Testis (tissue), 3 donors: ENCODE data around the gene POLR2F. TPM values are rescaled to one million over a fixed set of nuclear protein-coding genes. Genes with fewer than 3 reads are reported as not detected.
"Not testable (repeated sequence)": the region's sequence is repeated elsewhere in the genome, so short reads cannot be mapped to it uniquely, and the experiment has no call there.

ENCODE experiments used
- DNase-seq: peaks from one replicate; pipeline ENCODE4 v3.0.0-alpha.2; 2019
- H3K27ac ChIP-seq, 2 donors: fragments of 200-600 bp; sonication (generic); one replicate each; pipeline ENCODE4 v1.5.1; 2019
- H3K27me3 ChIP-seq: fragments of 200-600 bp; sonication (generic); one replicate; pipeline ENCODE4 v1.5.1; 2019
- H3K36me3 ChIP-seq: fragments of 200-600 bp; sonication (generic); one replicate; pipeline ENCODE4 v1.5.1; 2017; ENCODE audit warnings: low read depth; ENCODE audit errors: missing control alignments
- H3K4me1 ChIP-seq: fragments of 200-600 bp; sonication (generic); one replicate; pipeline ENCODE4 v1.5.1; 2019
- H3K4me3 ChIP-seq, 2 donors: fragments of 200-600 bp; sonication (generic); one replicate each; pipeline ENCODE4 v1.5.1; 2017 to 2019
- H3K9me3 ChIP-seq: fragments of 200-600 bp; sonication (generic); one replicate; pipeline ENCODE4 v1.5.1; 2017
- POLR2A ChIP-seq: fragments of 450-650 bp; IDR thresholded peaks from one replicate; pipeline ENCODE4 v1.6.1; 2017; ENCODE audit warnings: antibody characterized with exemption, mild to moderate bottlenecking, moderate library complexity
- WGBS, 2 donors: methylation state at CpG; one replicate each; pipeline ENCODE4 v1.1.5; 2018; 5-methylcytosine and 5-hydroxymethylcytosine counted together
- intact Hi-C: fragments of 100-400 bp; cut with DNase I; formaldehyde crosslinking; loops from one replicate; pipeline ENCODE4 v1.15.1; 2023; ENCODE audit warnings: low total_unique reads
- polyA plus RNA-seq: library from polyadenylated mRNA; stranded (reverse); fragments of 350-450 nt; fragmentation: Illumina TruSeq; extraction: RNeasy Lipid Tissue Mini Kit (QIAGEN cat#74804); gene quantifications from one replicate; pipeline ENCODE4 v1.2.3, GENCODE V29; 2014; ENCODE audit warnings: low read depth, low replicate concordance; ENCODE audit not compliant: insufficient read depth
- total RNA-seq, 2 donors: library from RNA; depleted of rRNA; stranded (reverse); fragments of >200 nt; gene quantifications; one replicate each; pipeline ENCODE4 v1.2.3, GENCODE V29; 2016
- TF ChIP-seq, protein P1 (sequence below), 3 experiments: fragments of 450-650 bp in 2 of 3; fragments of 200-600 bp in 1 of 3; sonication (generic) in 1 of 3; IDR thresholded peaks; one replicate each; pipeline ENCODE4 v1.5.1; 2016 to 2019; ENCODE audit warnings: antibody characterized with exemption in 3 of 3, mild to moderate bottlenecking in 2 of 3, moderate library complexity in 1 of 3

The POLR2F gene
- total and polyA plus RNA-seq, 3 donors from 2014 or later, result 88.7 to 137 (median 107) TPM

DNA sequence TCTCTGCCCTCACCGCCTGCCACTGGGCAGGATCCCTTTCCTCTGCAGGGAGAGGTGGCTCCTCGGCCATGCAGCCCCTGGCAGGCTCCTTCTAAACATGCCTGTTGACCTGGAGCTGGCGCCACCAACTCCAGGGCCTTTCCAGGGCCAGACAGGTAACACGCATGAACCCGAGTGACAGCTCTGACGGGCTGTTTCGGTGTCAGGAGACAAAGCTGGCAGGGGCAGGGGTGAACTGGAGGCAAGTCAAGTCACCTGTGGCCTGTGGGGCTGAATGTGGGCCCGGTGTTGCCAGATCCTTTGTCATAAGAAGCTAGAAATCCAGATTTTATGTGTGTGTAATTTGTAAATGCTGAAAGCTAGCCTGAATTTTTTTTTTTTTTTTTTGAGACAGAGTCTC lies 11.4 kb upstream of the POLR2F start:
- intact Hi-C loops, result no loop called here
- TF ChIP-seq, protein P1, sequence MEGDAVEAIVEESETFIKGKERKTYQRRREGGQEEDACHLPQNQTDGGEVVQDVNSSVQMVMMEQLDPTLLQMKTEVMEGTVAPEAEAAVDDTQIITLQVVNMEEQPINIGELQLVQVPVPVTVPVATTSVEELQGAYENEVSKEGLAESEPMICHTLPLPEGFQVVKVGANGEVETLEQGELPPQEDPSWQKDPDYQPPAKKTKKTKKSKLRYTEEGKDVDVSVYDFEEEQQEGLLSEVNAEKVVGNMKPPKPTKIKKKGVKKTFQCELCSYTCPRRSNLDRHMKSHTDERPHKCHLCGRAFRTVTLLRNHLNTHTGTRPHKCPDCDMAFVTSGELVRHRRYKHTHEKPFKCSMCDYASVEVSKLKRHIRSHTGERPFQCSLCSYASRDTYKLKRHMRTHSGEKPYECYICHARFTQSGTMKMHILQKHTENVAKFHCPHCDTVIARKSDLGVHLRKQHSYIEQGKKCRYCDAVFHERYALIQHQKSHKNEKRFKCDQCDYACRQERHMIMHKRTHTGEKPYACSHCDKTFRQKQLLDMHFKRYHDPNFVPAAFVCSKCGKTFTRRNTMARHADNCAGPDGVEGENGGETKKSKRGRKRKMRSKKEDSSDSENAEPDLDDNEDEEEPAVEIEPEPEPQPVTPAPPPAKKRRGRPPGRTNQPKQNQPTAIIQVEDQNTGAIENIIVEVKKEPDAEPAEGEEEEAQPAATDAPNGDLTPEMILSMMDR (IDR thresholded peaks at IDR 0.05), result no peak
- TF ChIP-seq POLR2A, result no peak
- Histone ChIP-seq H3K27me3 (no peaks in the 10 kb centered on the region), H3K27ac (no peak overlapping the region), H3K4me3 (no peak overlapping the region), H3K4me1 (no peaks in the 10 kb centered on the region), H3K36me3 (no peaks in the 10 kb centered on the region), H3K9me3 (no peaks in the 10 kb centered on the region)
- 92 to 98% methylated on average over 7 to 8 of the region's 8 CpGs for WGBS, 2 donors
- no peak for DNase-seq

DNA sequence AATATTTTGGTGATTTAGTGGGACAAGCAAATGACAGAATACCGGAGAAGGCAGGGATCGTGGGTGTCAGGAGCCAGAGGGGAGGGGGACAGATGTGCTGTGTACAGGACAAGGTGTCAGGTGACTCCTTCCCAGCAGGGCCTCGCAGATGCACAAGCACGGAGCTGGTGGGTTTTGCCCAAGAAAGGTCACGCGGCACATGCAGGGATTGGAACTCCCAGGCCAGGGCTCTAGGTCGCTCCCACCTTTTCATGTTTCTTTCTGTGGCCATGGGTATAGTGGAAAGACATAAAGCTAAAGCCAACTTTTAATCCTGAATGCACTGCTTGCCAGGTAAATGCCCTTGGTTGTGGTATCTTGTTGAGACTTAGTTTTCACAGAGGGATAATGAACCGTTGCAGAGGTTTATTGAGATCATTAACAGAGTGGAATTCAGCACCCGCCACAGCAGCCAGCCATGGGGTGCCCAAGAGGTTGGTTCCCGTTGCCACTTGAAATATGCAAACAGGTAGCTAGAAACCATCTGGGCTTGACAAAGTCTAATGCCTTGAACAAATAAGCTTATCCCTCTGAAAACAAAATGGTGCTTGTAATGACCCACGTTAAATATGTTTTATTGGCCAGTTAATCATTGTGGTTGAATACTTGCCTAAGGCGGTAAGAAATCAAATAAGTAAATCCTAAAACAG lies 10.2 kb upstream of the POLR2F start:
- intact Hi-C loops, result no loop called here
- TF ChIP-seq, protein P1 (IDR thresholded peaks at IDR 0.05), result no peak
- no peak for TF ChIP-seq POLR2A
- Histone ChIP-seq H3K27ac (no peak overlapping the region), H3K4me3 (no peak overlapping the region), H3K9me3 (no peaks in the 10 kb centered on the region), H3K27me3 (no peaks in the 10 kb centered on the region), H3K36me3 (no peaks in the 10 kb centered on the region), H3K4me1 (no peaks in the 10 kb centered on the region)
- DNase-seq, result no peak
- 90 to 93% methylated on average over 12 of the region's 12 CpGs for WGBS, 2 donors

DNA sequence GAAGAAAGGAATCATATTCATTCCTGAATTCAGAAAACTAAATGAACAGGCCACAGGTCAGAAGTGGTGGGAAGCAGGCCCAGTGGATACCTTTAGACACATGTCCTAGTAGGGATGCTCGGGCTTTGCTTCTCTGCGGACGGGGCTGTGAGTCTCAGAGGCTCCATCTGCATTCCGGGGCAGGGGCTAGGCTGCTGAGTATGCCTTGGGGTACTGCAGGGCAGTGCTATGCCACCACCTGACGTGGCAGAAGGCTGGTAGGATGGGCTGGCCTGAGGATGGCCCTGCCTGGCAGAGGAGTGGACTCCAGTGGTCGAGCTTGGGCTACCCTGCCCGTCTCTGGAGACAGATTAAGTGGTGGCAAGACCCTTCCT lies 9.7 kb upstream of the POLR2F start:
- intact Hi-C loops, result no loop called here
- no peaks in the 10 kb centered on the region for H3K36me3 ChIP-seq
- H3K27ac ChIP-seq, result no peak overlapping the region
- no peak for DNase-seq
- TF ChIP-seq, protein P1 (IDR thresholded peaks at IDR 0.05), result no peak
- no peak for TF ChIP-seq POLR2A
- 90 to 95% methylated on average over 7 of the region's 7 CpGs for WGBS, 2 donors
- no peaks in the 10 kb centered on the region for H3K27me3 ChIP-seq
- no peaks in the 10 kb centered on the region for H3K4me1 ChIP-seq
- no peak overlapping the region for H3K4me3 ChIP-seq
- no peaks in the 10 kb centered on the region for H3K9me3 ChIP-seq

DNA sequence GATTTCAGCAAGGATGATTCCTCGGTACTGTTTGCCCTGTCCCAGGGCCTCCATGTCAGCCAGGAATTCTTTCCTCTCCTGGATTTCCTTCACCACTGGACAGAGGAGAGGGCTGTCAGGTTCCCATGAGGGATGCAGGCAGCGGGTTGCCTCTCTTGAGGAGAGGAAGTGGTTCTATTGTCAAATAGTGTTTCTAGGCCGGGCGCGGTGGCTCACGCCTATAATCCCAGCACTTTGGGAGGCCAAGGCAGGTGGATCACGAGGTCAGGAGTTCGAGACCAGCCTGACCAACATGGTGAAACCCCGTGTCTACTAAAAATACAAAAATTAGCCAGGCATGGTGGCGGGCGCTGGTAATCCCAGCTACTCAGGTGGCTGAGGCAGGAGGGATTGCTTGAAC lies 9.1 kb upstream of the POLR2F start:
- intact Hi-C loops, H3K27me3 ChIP-seq, H3K9me3 ChIP-seq, H3K36me3 ChIP-seq, H3K4me1 ChIP-seq, H3K4me3 ChIP-seq, DNase-seq, H3K27ac ChIP-seq: not testable (repeated sequence)
- 95 to 97% methylated on average over 11 of the region's 11 CpGs for WGBS, 2 donors

DNA sequence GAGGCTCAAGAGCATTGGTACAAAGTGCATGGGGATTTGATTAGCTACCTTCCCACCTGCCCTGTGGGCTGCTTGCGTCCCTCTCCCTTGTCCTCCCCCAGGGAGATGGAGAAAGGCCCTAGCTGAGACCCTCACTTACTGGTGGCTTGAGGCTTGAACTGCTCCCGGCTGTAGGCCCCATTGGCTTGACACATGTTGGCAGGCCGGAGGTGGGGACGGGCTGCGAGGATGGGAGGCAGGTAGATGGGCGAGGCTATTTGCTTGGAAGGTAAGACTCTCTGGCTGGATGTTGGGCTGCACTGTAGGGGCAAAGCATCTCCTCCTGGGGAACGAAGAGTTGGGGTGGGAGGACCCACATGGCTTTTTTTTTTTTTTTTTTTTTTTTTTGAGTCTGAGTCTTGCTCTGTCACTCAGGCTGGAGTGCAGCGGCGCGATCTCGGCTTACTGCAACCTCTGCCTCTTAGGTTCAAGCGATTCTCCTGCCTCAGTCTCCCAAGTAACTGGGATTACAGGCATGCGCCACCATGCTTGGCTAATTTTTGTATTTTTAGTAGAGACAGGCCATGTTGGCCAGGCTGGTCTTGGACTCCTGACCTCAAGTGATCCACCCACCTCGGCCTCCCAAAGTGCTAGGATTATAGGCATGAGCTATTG lies 6.2 kb upstream of the POLR2F start:
- DNase-seq, H3K36me3 ChIP-seq, H3K4me1 ChIP-seq, H3K4me3 ChIP-seq, H3K27me3 ChIP-seq, intact Hi-C loops, H3K27ac ChIP-seq, H3K9me3 ChIP-seq: not testable (repeated sequence)
- WGBS, 2 donors, result 91 to 93% methylated on average over 14 of the region's 14 CpGs

DNA sequence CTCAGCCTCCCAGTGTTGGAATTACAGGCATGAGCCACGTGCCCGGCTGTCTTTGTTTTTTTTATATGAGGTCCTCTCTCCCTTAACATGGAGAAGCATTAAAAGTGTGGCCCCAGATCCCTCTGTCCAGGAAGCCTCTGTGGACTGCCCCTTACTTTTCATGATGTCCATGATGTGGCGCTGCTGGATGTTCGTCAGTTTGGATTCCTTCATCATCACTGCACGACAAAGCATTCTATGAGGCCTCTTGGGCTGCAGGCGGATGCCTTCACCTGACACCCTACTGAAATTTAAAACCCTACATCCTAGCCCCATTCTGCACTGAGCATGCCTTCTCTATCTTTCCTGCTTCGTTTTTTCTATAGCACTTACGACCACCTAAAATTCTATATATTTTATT lies 2.2 kb upstream of the POLR2F start:
- Histone ChIP-seq H3K9me3 (no peaks in the 10 kb centered on the region), H3K27ac (no peak overlapping the region), H3K36me3 (no peaks in the 10 kb centered on the region), H3K4me3 (no peak overlapping the region), H3K4me1 (peaks cover 14% of the 10 kb centered on the region), H3K27me3 (no peaks in the 10 kb centered on the region)
- 66 to 70% methylated on average over 8 of the region's 8 CpGs for WGBS, 2 donors
- no peak for TF ChIP-seq POLR2A
- TF ChIP-seq, protein P1 (IDR thresholded peaks at IDR 0.05), result no peak
- intact Hi-C loops, result no loop called here
- DNase-seq, result no peak

DNA sequence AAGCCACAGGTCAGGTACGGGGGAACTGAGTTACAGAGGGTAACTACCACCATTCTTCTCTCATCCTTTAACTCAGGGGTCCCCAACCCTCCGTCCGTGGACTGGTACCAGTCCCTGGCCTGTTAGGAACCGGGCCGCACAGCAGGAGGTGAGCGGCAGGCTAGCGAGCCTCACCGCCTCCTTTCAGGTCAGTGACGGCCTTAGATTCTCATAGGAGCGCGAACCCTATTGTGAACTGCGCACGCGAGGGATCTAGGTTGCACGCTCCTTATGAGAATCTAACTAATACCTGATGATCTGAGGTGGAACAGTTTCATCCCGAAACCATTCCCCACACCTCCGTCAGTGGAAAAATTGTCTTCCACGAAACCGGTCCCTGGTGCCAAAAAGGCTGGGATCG lies 870 bp upstream of the POLR2F start:
- H3K36me3 ChIP-seq, H3K9me3 ChIP-seq, intact Hi-C loops, H3K27ac ChIP-seq, DNase-seq, H3K27me3 ChIP-seq: not testable (repeated sequence)
- WGBS, 2 donors, result 4 to 6% methylated on average over 8 to 20 of the region's 20 CpGs
- Histone ChIP-seq H3K4me3 (peak overlapping the region; percentile 87 to 88), H3K4me1 (peaks cover 14% of the 10 kb centered on the region)
